Epithelial cell of prostate (primary cell): ENCODE results near the gene UGT1A5.
"Not testable (repeated sequence)": the region's sequence is repeated elsewhere in the genome, so short reads cannot be mapped to it uniquely, and the experiment has no call there.

ENCODE experiments used
- DNase-seq: peaks from one replicate; pipeline ENCODE4 v3.0.0-alpha.2; 2011; ENCODE audit warnings: low read depth, low spot score
- H3K27ac ChIP-seq: fragments of 450-650 bp; 2 replicates; pipeline ENCODE4 v1.5.1; 2017; ENCODE audit warnings: mild to moderate bottlenecking

UGT1A5 gene

DNA sequence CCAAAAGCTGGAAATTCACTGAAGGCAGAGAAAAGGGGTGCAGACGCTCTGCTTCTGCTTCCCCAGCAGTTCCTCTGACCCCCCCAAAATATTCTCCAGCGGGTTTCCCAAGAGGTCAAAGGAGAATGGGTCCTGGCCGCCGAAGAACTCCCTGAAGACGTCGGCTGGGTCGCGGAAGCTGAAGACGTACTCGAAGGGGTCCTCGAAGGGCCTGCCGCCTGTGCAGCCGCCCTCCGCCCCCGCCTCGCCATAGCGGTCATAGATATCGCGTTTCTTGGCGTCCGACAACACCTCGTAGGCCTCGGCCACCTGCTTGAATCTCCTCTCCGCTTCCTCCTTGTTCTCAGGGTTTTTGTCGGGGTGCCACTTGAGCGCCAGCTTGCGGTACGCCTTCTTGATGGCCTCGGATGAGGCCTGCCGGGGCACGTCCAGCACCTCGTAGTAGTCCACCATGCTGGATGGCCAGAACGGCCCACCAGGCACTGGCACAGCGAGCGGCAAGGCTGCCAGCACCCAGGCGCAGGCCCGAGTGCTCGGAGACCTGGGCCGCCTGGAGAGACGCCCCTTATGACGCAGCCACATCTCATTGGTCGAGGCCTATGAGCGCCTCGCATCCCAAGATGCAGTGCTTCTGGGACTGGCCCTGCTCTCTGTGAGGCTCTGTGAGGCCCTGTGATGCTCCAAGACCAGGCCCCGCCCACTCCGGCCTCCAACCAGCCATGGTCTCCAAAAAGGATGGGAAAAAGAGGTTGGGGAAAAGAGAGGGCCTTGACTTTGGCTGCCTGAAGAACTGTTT, 31.0 kb downstream of the UGT1A5 start:
- H3K27ac ChIP-seq = no peak overlapping the region

DNA sequence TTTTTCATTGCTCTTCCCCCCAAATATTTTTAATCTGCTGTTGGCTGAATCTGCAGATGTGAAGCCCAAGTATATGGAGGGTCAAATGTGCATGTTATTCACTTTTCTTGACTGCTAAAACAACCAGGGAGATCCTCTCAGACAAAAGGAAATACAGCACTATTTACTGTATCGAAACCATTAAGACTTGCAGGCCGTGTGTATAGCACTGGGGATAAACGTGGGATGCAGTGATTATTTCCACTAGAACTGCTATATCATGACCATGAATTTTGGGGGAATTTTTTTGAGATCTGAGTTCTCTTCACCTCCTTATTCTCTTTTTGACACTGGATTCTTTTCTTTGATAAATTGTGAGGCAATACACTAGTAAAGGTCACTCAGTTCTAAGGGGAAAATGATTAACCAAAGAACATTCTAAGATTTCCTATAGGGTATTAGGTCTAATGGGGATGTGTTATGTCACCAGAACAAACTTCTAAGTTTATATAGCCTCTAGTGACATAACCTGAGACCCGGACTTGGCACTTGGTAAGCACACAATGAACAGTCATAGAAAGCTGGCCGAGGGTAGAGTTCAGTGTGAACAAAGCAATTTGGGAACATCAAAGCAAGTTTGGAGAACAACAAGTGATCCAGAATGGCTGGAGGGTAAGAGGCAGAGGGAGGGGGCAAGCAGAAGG, 32.5 kb downstream of the UGT1A5 start:
- DNase-seq = no peak

More for the DNA sequence above, 31.0 kb downstream of the UGT1A5 start:
- DNase-seq = no peak

GRCh38 chr2:233745838-233746237, 33.1 kb downstream of the UGT1A5 start:
- H3K27ac ChIP-seq, DNase-seq: not testable (repeated sequence)

More for the DNA sequence above, 32.5 kb downstream of the UGT1A5 start:
- no peak overlapping the region for H3K27ac ChIP-seq

GRCh38 chr2:233746475-233747282, 34.0 kb downstream of the UGT1A5 start:
- no peak for DNase-seq
- no peak overlapping the region for H3K27ac ChIP-seq

- H3K27ac ChIP-seq = no peak overlapping the region
Measured at GRCh38 chr2:233747283-233747544, 34.5 kb downstream of the UGT1A5 start.

GRCh38 chr2:233750689-233751088, 38.0 kb downstream of the UGT1A5 start:
- not testable (repeated sequence) for H3K27ac ChIP-seq, DNase-seq

More at GRCh38 chr2:233747283-233747544, 34.5 kb downstream of the UGT1A5 start:
- DNase-seq = no peak

DNA sequence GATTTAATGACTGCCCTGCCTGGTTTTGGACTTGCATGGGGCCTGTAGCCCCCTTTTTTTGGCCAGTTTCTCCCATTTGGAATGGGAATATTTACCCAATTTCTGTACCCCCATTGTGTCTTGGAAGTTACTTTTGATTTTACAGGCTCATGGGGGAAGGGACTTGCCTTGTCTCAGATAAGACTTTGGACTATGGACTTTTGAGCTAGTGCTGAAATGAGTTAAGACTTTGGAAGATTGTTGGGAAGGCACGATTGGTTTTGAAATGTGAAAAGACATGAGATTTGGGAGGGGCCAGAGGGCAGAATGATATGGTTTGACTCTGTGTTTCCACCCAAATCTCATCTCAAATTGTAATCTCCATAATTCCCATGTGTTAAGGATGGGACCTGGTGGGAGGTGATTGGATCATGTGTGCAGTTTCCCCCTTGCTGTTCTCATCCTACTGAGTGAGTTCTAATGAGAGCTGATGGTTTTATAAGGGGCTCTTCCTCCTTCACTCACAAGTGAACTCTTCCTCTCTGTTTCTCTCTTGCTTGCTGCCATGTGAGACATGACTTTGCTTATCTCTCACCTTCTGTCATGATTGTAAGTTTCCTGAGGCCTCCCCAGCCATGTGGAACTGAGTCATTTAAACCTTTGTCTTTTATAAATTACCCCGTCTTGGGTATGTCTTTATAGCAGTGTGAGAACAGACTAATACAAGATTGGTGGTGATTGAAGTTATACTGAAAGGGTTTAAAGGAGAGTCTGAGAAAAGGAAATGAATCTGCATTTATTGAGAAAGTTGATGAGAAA, 38.7 kb downstream of the UGT1A5 start:
- not testable (repeated sequence) for H3K27ac ChIP-seq, DNase-seq

DNA sequence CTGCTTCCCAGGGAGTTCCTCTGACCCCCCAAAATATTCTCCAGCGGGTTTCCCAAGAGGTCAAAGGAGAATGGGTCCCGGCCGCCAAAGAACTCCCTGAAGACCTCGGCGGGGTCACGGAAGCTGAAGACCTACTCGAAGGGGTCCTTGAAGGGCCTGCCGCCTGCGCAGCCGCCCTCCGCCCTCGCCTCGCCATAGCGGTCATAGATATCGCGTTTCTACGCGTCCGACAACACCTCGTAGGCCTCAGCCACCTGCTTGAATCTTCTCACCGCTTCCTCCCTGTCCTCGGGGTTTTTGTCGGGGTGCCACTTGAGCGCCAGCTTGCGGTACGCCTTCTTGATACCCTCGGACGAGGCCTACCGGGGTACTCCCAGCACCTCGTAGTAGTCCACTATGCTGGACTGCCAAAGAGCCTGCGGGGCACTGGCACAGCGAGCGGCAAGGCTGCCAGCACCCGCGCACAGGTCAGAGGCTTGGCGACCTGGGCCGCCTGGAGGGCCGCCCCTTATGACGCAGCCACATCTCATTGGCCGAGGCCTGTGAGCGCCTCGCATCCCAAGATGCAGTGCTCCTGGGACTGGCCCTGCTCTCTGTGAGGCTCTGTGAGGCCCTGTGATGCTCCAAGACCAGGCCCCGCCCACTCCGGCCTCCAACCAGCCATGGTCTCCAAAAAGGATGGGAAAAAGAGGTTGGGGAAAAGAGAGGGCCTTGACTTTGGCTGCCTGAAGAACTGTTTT, 42.3 kb downstream of the UGT1A5 start:
- DNase-seq = no peak

DNA sequence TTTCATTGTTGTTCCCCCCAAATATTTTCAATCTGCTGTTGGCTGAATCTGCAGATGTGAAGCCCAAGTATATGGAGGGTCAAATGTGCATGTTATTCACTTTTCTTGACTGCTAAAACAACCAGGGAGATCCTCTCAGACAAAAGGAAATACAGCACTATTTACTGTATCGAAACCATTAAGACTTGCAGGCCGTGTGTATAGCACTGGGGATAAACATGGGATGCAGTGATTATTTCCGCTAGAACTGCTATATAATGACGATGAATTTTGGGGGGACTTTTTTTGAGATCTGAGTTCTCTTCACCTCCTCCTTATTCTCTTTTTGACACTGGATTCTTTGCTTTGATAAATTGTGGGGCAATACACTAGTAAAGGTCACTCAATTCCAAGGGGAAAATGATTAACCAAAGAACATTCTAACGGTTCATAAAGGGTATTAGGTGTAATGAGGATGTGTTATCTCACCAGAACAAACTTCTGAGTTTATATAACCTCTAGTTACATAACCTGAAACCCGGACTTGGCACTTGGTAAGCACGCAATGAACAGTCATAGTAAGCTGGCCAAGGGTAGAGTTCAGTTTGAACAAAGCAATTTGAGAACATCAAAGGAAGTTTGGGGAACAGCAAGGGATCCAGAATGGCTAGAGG, 43.8 kb downstream of the UGT1A5 start:
- H3K27ac ChIP-seq = no peak overlapping the region
- DNase-seq = no peak

More for the DNA sequence above, 42.3 kb downstream of the UGT1A5 start:
- no peak overlapping the region for H3K27ac ChIP-seq

DNA sequence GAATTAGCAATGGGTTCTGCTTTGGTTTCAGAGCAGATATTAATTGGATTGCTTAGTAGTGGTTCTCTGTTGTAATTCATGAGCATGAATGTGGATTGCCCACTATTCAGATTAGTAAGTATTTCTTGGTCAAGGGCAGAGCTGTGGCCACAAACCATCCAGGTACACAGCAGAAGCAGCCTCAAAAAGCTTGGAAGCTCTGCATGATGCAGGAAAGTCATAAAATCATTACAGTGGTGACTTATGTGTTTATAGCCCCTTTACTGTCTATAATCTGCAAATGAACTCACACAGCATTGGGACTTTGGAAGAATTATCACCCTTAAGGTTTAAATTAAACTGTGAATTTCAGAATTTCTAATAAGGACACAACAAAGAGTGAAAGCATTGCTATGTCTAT, 45.4 kb downstream of the UGT1A5 start:
- no peak overlapping the region for H3K27ac ChIP-seq
- DNase-seq = no peak

DNA sequence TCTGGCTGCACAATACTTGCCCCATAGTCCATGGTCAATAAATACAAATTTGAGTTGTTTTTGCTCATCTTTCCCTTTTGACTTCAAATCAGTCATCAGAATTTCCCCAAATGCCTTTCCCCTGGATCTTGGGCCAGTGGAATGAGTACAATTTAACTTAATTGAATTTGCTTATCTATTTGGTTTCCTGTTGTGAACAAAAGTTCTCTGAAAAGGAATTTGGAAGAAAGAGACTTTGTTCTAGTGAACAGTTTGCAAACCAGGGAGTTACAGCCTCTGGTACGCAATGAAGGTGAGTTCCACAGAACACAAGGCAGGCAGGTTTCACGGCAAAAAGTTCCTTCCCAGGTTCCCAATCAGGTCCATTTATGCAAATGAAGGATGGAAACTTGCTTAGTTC, 46.1 kb downstream of the UGT1A5 start:
- no peak for DNase-seq

GRCh38 chr2:233760043-233760442, 47.3 kb downstream of the UGT1A5 start, which contains the start of gene UGT1A1:
Gene UGT1A1, plus strand, starts transcription at chr2:233760270. Its CDS starts 18 bp downstream, at chr2:233760288.
- H3K27ac ChIP-seq = no peak within 1 kb of the TSS
- no peak for DNase-seq

More for the DNA sequence above, 46.1 kb downstream of the UGT1A5 start:
- no peak overlapping the region for H3K27ac ChIP-seq

GRCh38 chr2:233761040-233761769, 48.5 kb downstream of the UGT1A5 start:
- H3K27ac ChIP-seq = no peak overlapping the region
- peak; percentile 24 for DNase-seq

- DNase-seq = peak; percentile 1
Measured at GRCh38 chr2:233764264-233764663, 51.6 kb downstream of the UGT1A5 start.

GRCh38 chr2:233764761-233765160, 52.1 kb downstream of the UGT1A5 start:
- H3K27ac ChIP-seq = no peak overlapping the region
- DNase-seq = no peak

More at GRCh38 chr2:233764264-233764663, 51.6 kb downstream of the UGT1A5 start:
- H3K27ac ChIP-seq = no peak overlapping the region

DNA sequence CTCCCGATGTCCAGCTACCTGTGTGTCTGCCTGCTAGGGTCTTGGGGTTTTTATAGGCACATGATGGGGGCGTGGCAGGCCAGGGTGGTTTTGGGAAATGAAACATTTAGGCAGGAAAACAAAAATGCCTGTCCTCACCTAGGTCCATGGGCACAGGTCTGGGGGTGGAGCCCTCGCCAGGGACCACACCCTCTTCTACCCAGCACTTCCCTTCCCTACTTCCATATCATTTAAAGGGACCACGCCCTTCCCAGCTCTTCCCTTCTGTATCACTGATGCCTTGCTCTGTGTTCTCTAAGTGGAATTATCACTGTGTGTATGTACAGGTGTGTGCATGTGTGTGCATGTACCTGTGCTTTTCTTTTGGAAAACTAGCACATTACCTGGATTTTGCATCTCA, 53.7 kb downstream of the UGT1A5 start:
- no peak for DNase-seq
- no peak overlapping the region for H3K27ac ChIP-seq

DNA sequence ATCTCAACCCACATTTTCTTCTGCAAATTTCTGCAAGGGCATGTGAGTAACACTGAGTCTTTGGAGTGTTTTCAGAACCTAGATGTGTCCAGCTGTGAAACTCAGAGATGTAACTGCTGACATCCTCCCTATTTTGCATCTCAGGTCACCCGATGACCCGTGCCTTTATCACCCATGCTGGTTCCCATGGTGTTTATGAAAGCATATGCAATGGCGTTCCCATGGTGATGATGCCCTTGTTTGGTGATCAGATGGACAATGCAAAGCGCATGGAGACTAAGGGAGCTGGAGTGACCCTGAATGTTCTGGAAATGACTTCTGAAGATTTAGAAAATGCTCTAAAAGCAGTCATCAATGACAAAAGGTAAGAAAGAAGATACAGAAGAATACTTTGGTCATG, 55.4 kb downstream of the UGT1A5 start:
- DNase-seq = no peak

GRCh38 chr2:233769260-233769659, 56.6 kb downstream of the UGT1A5 start:
- DNase-seq = no peak
- no peak overlapping the region for H3K27ac ChIP-seq

More for the DNA sequence above, 55.4 kb downstream of the UGT1A5 start:
- H3K27ac ChIP-seq = no peak overlapping the region
